ENCODE data around the gene RGS9. TPM values are rescaled to one million over a fixed set of nuclear protein-coding genes. Genes with fewer than 3 reads are reported as not detected.

RGS9 gene
- total and polyA plus RNA-seq, 2 experiments from 2014 or later: 12.8 to 29.6 TPM

DNA sequence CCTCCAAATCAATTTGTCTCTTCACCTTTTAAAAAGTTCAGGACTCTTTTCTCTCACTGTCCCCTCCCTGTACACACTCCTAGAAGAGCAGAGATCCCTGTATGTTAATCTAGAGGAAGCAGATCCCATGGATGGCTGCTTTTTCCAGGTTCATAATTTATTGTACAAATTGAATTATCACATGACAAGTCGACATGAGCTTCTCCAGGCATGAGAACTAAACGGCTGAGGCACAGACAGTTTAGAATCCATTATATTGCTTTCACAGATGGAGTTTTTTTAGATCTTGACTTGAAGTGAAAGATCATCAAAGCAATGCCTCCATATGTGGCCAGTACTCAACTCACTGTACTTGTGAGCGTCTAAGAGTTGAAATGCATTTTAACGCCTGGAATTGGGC lies 47.9 kb downstream of the RGS9 start (continued):
- TF ChIP-seq, protein P1, sequence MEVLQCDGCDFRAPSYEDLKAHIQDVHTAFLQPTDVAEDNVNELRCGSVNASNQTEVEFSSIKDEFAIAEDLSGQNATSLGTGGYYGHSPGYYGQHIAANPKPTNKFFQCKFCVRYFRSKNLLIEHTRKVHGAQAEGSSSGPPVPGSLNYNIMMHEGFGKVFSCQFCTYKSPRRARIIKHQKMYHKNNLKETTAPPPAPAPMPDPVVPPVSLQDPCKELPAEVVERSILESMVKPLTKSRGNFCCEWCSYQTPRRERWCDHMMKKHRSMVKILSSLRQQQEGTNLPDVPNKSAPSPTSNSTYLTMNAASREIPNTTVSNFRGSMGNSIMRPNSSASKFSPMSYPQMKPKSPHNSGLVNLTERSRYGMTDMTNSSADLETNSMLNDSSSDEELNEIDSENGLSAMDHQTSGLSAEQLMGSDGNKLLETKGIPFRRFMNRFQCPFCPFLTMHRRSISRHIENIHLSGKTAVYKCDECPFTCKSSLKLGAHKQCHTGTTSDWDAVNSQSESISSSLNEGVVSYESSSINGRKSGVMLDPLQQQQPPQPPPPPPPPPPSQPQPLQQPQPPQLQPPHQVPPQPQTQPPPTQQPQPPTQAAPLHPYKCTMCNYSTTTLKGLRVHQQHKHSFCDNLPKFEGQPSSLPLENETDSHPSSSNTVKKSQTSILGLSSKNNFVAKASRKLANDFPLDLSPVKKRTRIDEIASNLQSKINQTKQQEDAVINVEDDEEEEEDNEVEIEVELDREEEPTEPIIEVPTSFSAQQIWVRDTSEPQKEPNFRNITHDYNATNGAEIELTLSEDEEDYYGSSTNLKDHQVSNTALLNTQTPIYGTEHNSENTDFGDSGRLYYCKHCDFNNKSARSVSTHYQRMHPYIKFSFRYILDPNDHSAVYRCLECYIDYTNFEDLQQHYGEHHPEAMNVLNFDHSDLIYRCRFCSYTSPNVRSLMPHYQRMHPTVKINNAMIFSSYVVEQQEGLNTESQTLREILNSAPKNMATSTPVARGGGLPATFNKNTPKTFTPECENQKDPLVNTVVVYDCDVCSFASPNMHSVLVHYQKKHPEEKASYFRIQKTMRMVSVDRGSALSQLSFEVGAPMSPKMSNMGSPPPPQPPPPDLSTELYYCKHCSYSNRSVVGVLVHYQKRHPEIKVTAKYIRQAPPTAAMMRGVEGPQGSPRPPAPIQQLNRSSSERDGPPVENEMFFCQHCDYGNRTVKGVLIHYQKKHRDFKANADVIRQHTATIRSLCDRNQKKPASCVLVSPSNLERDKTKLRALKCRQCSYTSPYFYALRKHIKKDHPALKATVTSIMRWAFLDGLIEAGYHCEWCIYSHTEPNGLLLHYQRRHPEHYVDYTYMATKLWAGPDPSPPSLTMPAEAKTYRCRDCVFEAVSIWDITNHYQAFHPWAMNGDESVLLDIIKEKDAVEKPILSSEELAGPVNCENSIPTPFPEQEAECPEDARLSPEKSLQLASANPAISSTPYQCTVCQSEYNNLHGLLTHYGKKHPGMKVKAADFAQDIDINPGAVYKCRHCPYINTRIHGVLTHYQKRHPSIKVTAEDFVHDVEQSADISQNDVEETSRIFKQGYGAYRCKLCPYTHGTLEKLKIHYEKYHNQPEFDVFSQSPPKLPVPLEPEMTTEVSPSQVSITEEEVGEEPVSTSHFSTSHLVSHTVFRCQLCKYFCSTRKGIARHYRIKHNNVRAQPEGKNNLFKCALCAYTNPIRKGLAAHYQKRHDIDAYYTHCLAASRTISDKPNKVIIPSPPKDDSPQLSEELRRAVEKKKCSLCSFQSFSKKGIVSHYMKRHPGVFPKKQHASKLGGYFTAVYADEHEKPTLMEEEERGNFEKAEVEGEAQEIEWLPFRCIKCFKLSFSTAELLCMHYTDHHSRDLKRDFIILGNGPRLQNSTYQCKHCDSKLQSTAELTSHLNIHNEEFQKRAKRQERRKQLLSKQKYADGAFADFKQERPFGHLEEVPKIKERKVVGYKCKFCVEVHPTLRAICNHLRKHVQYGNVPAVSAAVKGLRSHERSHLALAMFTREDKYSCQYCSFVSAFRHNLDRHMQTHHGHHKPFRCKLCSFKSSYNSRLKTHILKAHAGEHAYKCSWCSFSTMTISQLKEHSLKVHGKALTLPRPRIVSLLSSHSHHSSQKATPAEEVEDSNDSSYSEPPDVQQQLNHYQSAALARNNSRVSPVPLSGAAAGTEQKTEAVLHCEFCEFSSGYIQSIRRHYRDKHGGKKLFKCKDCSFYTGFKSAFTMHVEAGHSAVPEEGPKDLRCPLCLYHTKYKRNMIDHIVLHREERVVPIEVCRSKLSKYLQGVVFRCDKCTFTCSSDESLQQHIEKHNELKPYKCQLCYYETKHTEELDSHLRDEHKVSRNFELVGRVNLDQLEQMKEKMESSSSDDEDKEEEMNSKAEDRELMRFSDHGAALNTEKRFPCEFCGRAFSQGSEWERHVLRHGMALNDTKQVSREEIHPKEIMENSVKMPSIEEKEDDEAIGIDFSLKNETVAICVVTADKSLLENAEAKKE (CRISPR knock-in tag; IDR thresholded peaks at IDR 0.05): no peak
- TF ChIP-seq ZNF331 (CRISPR knock-in tag; IDR thresholded peaks at IDR 0.05; ENCODE audit: low read depth) (no peak), EZH2 (IDR thresholded peaks at IDR 0.05; ENCODE audit: low read depth, unreplicated experiment) (no peak), JUNB (IDR thresholded peaks at IDR 0.05; ENCODE audit: unreplicated experiment) (no peak), NANOG (IDR thresholded peaks at IDR 0.05; ENCODE audit: borderline replicate concordance) (no peak), EZH2phosphoT487 (IDR thresholded peaks at IDR 0.05; ENCODE audit: unreplicated experiment) (no peak)
- TF ChIP-seq, protein P2, sequence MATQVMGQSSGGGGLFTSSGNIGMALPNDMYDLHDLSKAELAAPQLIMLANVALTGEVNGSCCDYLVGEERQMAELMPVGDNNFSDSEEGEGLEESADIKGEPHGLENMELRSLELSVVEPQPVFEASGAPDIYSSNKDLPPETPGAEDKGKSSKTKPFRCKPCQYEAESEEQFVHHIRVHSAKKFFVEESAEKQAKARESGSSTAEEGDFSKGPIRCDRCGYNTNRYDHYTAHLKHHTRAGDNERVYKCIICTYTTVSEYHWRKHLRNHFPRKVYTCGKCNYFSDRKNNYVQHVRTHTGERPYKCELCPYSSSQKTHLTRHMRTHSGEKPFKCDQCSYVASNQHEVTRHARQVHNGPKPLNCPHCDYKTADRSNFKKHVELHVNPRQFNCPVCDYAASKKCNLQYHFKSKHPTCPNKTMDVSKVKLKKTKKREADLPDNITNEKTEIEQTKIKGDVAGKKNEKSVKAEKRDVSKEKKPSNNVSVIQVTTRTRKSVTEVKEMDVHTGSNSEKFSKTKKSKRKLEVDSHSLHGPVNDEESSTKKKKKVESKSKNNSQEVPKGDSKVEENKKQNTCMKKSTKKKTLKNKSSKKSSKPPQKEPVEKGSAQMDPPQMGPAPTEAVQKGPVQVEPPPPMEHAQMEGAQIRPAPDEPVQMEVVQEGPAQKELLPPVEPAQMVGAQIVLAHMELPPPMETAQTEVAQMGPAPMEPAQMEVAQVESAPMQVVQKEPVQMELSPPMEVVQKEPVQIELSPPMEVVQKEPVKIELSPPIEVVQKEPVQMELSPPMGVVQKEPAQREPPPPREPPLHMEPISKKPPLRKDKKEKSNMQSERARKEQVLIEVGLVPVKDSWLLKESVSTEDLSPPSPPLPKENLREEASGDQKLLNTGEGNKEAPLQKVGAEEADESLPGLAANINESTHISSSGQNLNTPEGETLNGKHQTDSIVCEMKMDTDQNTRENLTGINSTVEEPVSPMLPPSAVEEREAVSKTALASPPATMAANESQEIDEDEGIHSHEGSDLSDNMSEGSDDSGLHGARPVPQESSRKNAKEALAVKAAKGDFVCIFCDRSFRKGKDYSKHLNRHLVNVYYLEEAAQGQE (IDR thresholded peaks at IDR 0.05; ENCODE audit: unreplicated experiment): no peak
